ENCODE results near the gene BCL2.
A peak's percentile ranks its signal among the peaks of the same experiment; 100 is the strongest.

Gene BCL2

GRCh38 chr18:63074981-63075404 lies 244.6 kb downstream of the BCL2 start:
- DNase-seq: peak; percentile 11

GRCh38 chr18:63073481-63073880 lies 246.1 kb downstream of the BCL2 start:
- DNase-seq: no peak
